H9 (cell line): ENCODE measurements around the gene SLCO1B1. TPM values are rescaled to one million over a fixed set of nuclear protein-coding genes. Genes with fewer than 3 reads are reported as not detected.
"Not testable (repeated sequence)": the region's sequence is repeated elsewhere in the genome, so short reads cannot be mapped to it uniquely, and the experiment has no call there.

Source experiments
- DNase-seq: peaks from one replicate; pipeline ENCODE4 v3.0.0-alpha.2; 2017
- H2AFZ ChIP-seq: one replicate; pipeline ENCODE4 v1.6.1; 2013; ENCODE audit warnings: mild to moderate bottlenecking, low read length, control low read depth, moderate library complexity
- H2AK5ac ChIP-seq: 2 replicates; pipeline ENCODE4 v1.6.1; 2013; ENCODE audit warnings: low read length, control low read depth, mixed read lengths; ENCODE audit not compliant: insufficient read length
- H2BK120ac ChIP-seq: one replicate; pipeline ENCODE4 v1.6.1; 2013; ENCODE audit warnings: low read depth, mild to moderate bottlenecking, low read length, control low read depth, inconsistent platforms; ENCODE audit not compliant: poor library complexity, severe bottlenecking
- H2BK12ac ChIP-seq: 2 replicates; pipeline ENCODE4 v1.6.1; 2013; ENCODE audit warnings: low read length, control low read depth, mixed read lengths, low read depth; ENCODE audit not compliant: insufficient read length
- H2BK15ac ChIP-seq: 2 replicates; pipeline ENCODE4 v1.6.1; 2013; ENCODE audit warnings: low read depth, low read length, control low read depth
- H2BK20ac ChIP-seq: one replicate; pipeline ENCODE4 v1.6.1; 2013; ENCODE audit warnings: low read depth, mild to moderate bottlenecking, low read length, control low read depth, inconsistent platforms; ENCODE audit not compliant: poor library complexity, severe bottlenecking
- H2BK5ac ChIP-seq: 2 replicates; pipeline ENCODE4 v1.6.1; 2013; ENCODE audit warnings: low read length, control low read depth, mixed read lengths; ENCODE audit not compliant: insufficient read length
- H3K14ac ChIP-seq: 2 replicates; pipeline ENCODE4 v1.6.1; 2013; ENCODE audit warnings: low read length, control low read depth; ENCODE audit not compliant: insufficient read depth
- H3K18ac ChIP-seq: 2 replicates; pipeline ENCODE4 v1.6.1; 2013; ENCODE audit warnings: low read depth, mild to moderate bottlenecking, mixed read lengths, low read length, control low read depth; ENCODE audit not compliant: insufficient read length
- H3K23ac ChIP-seq: 2 replicates; pipeline ENCODE4 v1.6.1; 2013; ENCODE audit warnings: low read length, control low read depth, mixed read lengths, low read depth; ENCODE audit not compliant: insufficient read length
- H3K23me2 ChIP-seq: 2 replicates; pipeline ENCODE4 v1.6.1; 2013; ENCODE audit warnings: low read depth, mild to moderate bottlenecking, mixed read lengths, low read length, control low read depth; ENCODE audit not compliant: insufficient read length, poor library complexity, severe bottlenecking
- H3K27ac ChIP-seq: 2 replicates; pipeline ENCODE4 v1.5.1; 2013; ENCODE audit warnings: low read length, control low read depth, mixed read lengths, low read depth; ENCODE audit not compliant: insufficient read length
- H3K27me3 ChIP-seq: 2 replicates; pipeline ENCODE4 v1.6.1; 2013; ENCODE audit warnings: low read length, control low read depth, inconsistent platforms; ENCODE audit not compliant: insufficient read depth
- H3K4ac ChIP-seq: 2 replicates; pipeline ENCODE4 v1.6.1; 2013; ENCODE audit warnings: low read depth, mild to moderate bottlenecking, control low read depth, inconsistent platforms, low read length, moderate library complexity
- H3K4me1 ChIP-seq: 2 replicates; pipeline ENCODE4 v1.6.1; 2013; ENCODE audit warnings: low read length, control low read depth, inconsistent platforms; ENCODE audit not compliant: insufficient read depth
- H3K4me2 ChIP-seq: 2 replicates; pipeline ENCODE4 v1.6.1; 2013; ENCODE audit warnings: low read length, control low read depth, mixed read lengths; ENCODE audit not compliant: insufficient read length, insufficient read depth
- H3K56ac ChIP-seq: 2 replicates; pipeline ENCODE4 v1.6.1; 2013; ENCODE audit warnings: low read depth, mild to moderate bottlenecking, mixed read lengths, low read length, control low read depth; ENCODE audit not compliant: insufficient read length
- H3K79me1 ChIP-seq: 2 replicates; pipeline ENCODE4 v1.6.1; 2013; ENCODE audit warnings: low read depth, mild to moderate bottlenecking, moderate library complexity, low read length, control low read depth, inconsistent platforms; ENCODE audit not compliant: insufficient read depth, poor library complexity, severe bottlenecking
- H3K79me2 ChIP-seq: 2 replicates; pipeline ENCODE4 v1.6.1; 2013; ENCODE audit warnings: low read length, control low read depth, inconsistent platforms; ENCODE audit not compliant: insufficient read depth
- H3K9ac ChIP-seq: 2 replicates; pipeline ENCODE4 v1.6.1; 2013; ENCODE audit warnings: low read length, control low read depth, mixed read lengths; ENCODE audit not compliant: insufficient read length; ENCODE audit errors: extremely low read depth
- H3K9me3 ChIP-seq: one replicate; pipeline ENCODE4 v1.6.1; 2013; ENCODE audit warnings: low read depth, low read length, inconsistent platforms; ENCODE audit not compliant: control insufficient read depth
- H3T11ph ChIP-seq: one replicate; pipeline ENCODE4 v1.6.1; 2013; ENCODE audit warnings: mild to moderate bottlenecking, low read length, control low read depth, inconsistent platforms
- H4K20me1 ChIP-seq: one replicate; pipeline ENCODE4 v1.6.1; 2013; ENCODE audit not compliant: control insufficient read depth, insufficient read length, insufficient read depth
- H4K5ac ChIP-seq: 2 replicates; pipeline ENCODE4 v1.6.1; 2013; ENCODE audit warnings: low read depth, mild to moderate bottlenecking, mixed read lengths, low read length, control low read depth; ENCODE audit not compliant: insufficient read length
- H4K8ac ChIP-seq: replicated peaks from 2 replicates; pipeline ENCODE4 v1.6.1; 2013; ENCODE audit warnings: low read length, control low read depth, mixed read lengths, low read depth; ENCODE audit not compliant: insufficient read length
- H4K91ac ChIP-seq: 2 replicates; pipeline ENCODE4 v1.6.1; 2013; ENCODE audit warnings: low read depth, mild to moderate bottlenecking, moderate library complexity, mixed read lengths, low read length, control low read depth; ENCODE audit not compliant: insufficient read length
- H3K27ac Mint-ChIP-seq, 3 experiments: 2 replicates in 2 of 3; 3 replicates in 1 of 3; pipeline ENCODE4 v1.8.0; 2020 to 2021; ENCODE audit warnings: mixed read lengths in 3 of 3, mild to moderate bottlenecking in 1 of 3, moderate library complexity in 1 of 3
- H3K27me3 Mint-ChIP-seq: 2 replicates; pipeline ENCODE4 v1.8.0; 2021; ENCODE audit warnings: low read depth, mild to moderate bottlenecking, moderate library complexity, mixed read lengths
- H3K36me3 Mint-ChIP-seq, 3 experiments: 2 replicates in 2 of 3; 3 replicates in 1 of 3; pipeline ENCODE4 v1.8.0; 2020 to 2021; ENCODE audit warnings: low read depth in 3 of 3, mixed read lengths in 3 of 3; ENCODE audit not compliant: insufficient read depth in 1 of 3
- H3K4me1 Mint-ChIP-seq, 2 experiments: 2 replicates each; pipeline ENCODE4 v1.8.0; 2020; ENCODE audit warnings: mixed read lengths in 2 of 2
- H3K4me3 Mint-ChIP-seq, 2 experiments: 2 replicates in 1 of 2; 3 replicates in 1 of 2; pipeline ENCODE4 v1.8.0; 2020 to 2021; ENCODE audit warnings: mild to moderate bottlenecking in 2 of 2, mixed read lengths in 2 of 2, moderate library complexity in 1 of 2
- H3K9me3 Mint-ChIP-seq, 2 experiments: 2 replicates in 1 of 2; 3 replicates in 1 of 2; pipeline ENCODE4 v1.8.0; 2020; ENCODE audit warnings: mild to moderate bottlenecking in 2 of 2, mixed read lengths in 2 of 2, moderate library complexity in 1 of 2
- WGBS: extraction: QIAGEN DNeasy Blood & Tissue Kit; methylation state at CpG from one replicate; pipeline ENCODE4 v1.1.7; 2013; ENCODE audit warnings: missing lambda C conversion rate, low lambda C conversion rate, mixed read lengths; ENCODE audit not compliant: insufficient read length; ENCODE audit errors: extremely low coverage; 5-methylcytosine and 5-hydroxymethylcytosine counted together
- long read RNA-seq: library from polyadenylated mRNA; unstranded; transcript quantifications from one replicate; pipeline ENCODE4 v2.0.0, GENCODE V29; 2020
- total RNA-seq: library from RNA; stranded (reverse); gene quantifications from 2 replicates; pipeline ENCODE4 v1.2.1, GENCODE V29; 2021
- TF ChIP-seq, protein P1 (sequence below): fragments of 200-600 bp; sonication (generic); conservative IDR thresholded peaks from 3 replicates; pipeline ENCODE4 v1.8.0; 2021; ENCODE audit warnings: antibody characterized with exemption, mild to moderate bottlenecking

Gene SLCO1B1, protein sequence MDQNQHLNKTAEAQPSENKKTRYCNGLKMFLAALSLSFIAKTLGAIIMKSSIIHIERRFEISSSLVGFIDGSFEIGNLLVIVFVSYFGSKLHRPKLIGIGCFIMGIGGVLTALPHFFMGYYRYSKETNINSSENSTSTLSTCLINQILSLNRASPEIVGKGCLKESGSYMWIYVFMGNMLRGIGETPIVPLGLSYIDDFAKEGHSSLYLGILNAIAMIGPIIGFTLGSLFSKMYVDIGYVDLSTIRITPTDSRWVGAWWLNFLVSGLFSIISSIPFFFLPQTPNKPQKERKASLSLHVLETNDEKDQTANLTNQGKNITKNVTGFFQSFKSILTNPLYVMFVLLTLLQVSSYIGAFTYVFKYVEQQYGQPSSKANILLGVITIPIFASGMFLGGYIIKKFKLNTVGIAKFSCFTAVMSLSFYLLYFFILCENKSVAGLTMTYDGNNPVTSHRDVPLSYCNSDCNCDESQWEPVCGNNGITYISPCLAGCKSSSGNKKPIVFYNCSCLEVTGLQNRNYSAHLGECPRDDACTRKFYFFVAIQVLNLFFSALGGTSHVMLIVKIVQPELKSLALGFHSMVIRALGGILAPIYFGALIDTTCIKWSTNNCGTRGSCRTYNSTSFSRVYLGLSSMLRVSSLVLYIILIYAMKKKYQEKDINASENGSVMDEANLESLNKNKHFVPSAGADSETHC
- total RNA-seq: 0.09 and 0.31 TPM in 2 replicates
- long read RNA-seq, partial matches to known transcripts: 0 of 7 reads
- long read RNA-seq, other reads (novel, unspliced or antisense): 7 of 7 reads

DNA sequence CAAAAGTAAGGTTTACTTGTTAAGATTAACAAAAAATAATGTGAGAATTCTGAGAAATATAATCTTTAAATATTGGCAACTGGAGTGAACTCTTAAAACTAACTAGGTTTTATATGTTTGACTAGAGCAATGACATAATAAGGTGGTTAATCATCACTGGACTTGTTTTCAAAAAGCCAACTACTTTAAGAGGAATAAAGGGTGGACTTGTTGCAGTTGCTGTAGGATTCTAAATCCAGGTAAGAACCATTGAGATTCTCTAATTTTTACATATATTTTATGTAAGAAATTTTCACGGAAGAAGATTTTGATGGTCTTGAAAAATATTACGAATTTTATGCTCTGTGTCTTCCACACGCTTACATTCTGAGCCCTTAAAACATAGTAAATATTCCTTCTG, at the start of gene SLCO1B1:
TSS of gene SLCO1B1 (plus strand) at position 197 of the 400 bp plus-strand sequence. CDS start 10,381 bp downstream, outside the sequence.
- H3K9me3 ChIP-seq: no peaks in the 10 kb centered on the region
- H3K36me3 Mint-ChIP-seq: peaks cover 0 to 3% (median 2%) of the 10 kb centered on the region in 3 experiments; a peak in 2 of 7 replicates

GRCh38 chr12:21084753-21085152, 46.2 kb upstream of the SLCO1B1 start:
- H3K36me3 Mint-ChIP-seq: peaks cover 9 to 18% (median 11%) of the 10 kb centered on the region in 3 experiments
- not testable (repeated sequence) for H3K23ac ChIP-seq, H3K27ac ChIP-seq, H2BK15ac ChIP-seq, H3K9ac ChIP-seq, H3K4ac ChIP-seq, H4K5ac ChIP-seq, H2BK20ac ChIP-seq, H3K56ac ChIP-seq, H3K27ac Mint-ChIP-seq, H3K9me3 ChIP-seq, H3K79me2 ChIP-seq, H3K4me1 ChIP-seq, H3K23me2 ChIP-seq, DNase-seq, H3K4me1 Mint-ChIP-seq, H3K27me3 Mint-ChIP-seq, H2AK5ac ChIP-seq, H2BK12ac ChIP-seq, H3K79me1 ChIP-seq, H2BK5ac ChIP-seq, H3K4me2 ChIP-seq, H3K4me3 Mint-ChIP-seq, H2AFZ ChIP-seq, H2BK120ac ChIP-seq, H4K8ac ChIP-seq, H3K27me3 ChIP-seq, H3T11ph ChIP-seq, H4K20me1 ChIP-seq, H3K18ac ChIP-seq, H3K14ac ChIP-seq, H4K91ac ChIP-seq
- H3K9me3 Mint-ChIP-seq: peaks cover 21 to 26% of the 10 kb centered on the region in 2 experiments
- no CpG with 5 or more reads among the region's 2 CpGs for WGBS

More for the DNA sequence above, at the start of gene SLCO1B1:
- no peak within 1 kb of the TSS for H4K8ac ChIP-seq
- H3K4me1 ChIP-seq: no peaks in the 10 kb centered on the region
- no peak within 1 kb of the TSS for H2AK5ac ChIP-seq
- H3K79me1 ChIP-seq: no peaks in the 10 kb centered on the region
- H3K4me1 Mint-ChIP-seq: no peaks in the 10 kb centered on the region
- H3K4ac ChIP-seq: no peak within 1 kb of the TSS
- no peak within 1 kb of the TSS for H2BK15ac ChIP-seq
- no peak for DNase-seq
- H3K4me3 Mint-ChIP-seq: no peak within 1 kb of the TSS
- no peaks in the 10 kb centered on the region for H3K23me2 ChIP-seq
- H3K18ac ChIP-seq: no peak within 1 kb of the TSS
- H3K27ac ChIP-seq: no peak within 1 kb of the TSS
- no peak within 1 kb of the TSS for H3K23ac ChIP-seq
- H2BK120ac ChIP-seq: no peak within 1 kb of the TSS
- no peak within 1 kb of the TSS for H3K9ac ChIP-seq
- no peaks in the 10 kb centered on the region for H3K27me3 ChIP-seq
- H4K91ac ChIP-seq: no peak within 1 kb of the TSS
- H3K9me3 Mint-ChIP-seq: peaks cover 5 to 11% of the 10 kb centered on the region in 2 experiments; a peak in 4 of 5 replicates
- no CpG with 5 or more reads among the region's 3 CpGs for WGBS
- H3K4me2 ChIP-seq: no peak within 1 kb of the TSS
- H3T11ph ChIP-seq: no peak within 1 kb of the TSS
- H3K56ac ChIP-seq: no peak within 1 kb of the TSS
- no peak within 1 kb of the TSS for H3K14ac ChIP-seq
- H2BK12ac ChIP-seq: no peak within 1 kb of the TSS
- H3K79me2 ChIP-seq: no peaks in the 10 kb centered on the region
- no peak within 1 kb of the TSS for H2AFZ ChIP-seq
- no peak within 1 kb of the TSS for H3K27ac Mint-ChIP-seq
- no peak within 1 kb of the TSS for H2BK20ac ChIP-seq
- H4K20me1 ChIP-seq: no peaks in the 10 kb centered on the region
- H2BK5ac ChIP-seq: no peak within 1 kb of the TSS
- no peak within 1 kb of the TSS for H4K5ac ChIP-seq
- no peaks in the 10 kb centered on the region; the same call in 1 of the 2 replicates for H3K27me3 Mint-ChIP-seq
- TF ChIP-seq, protein P1, sequence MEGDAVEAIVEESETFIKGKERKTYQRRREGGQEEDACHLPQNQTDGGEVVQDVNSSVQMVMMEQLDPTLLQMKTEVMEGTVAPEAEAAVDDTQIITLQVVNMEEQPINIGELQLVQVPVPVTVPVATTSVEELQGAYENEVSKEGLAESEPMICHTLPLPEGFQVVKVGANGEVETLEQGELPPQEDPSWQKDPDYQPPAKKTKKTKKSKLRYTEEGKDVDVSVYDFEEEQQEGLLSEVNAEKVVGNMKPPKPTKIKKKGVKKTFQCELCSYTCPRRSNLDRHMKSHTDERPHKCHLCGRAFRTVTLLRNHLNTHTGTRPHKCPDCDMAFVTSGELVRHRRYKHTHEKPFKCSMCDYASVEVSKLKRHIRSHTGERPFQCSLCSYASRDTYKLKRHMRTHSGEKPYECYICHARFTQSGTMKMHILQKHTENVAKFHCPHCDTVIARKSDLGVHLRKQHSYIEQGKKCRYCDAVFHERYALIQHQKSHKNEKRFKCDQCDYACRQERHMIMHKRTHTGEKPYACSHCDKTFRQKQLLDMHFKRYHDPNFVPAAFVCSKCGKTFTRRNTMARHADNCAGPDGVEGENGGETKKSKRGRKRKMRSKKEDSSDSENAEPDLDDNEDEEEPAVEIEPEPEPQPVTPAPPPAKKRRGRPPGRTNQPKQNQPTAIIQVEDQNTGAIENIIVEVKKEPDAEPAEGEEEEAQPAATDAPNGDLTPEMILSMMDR: no peak
